H1 (cell line): ENCODE data around the gene ZNF516. TPM values are rescaled to one million over a fixed set of nuclear protein-coding genes. Genes with fewer than 3 reads are reported as not detected.

Experiments used
- CTCF ChIA-PET: fragments of 300-600 bp; sonication (Branson Sonifier 250); formaldehyde crosslinking; loops from one replicate; lab custom pipeline; 2021; ENCODE audit not compliant: partially characterized antibody; lab: Charles Lee
- POLR2A ChIA-PET: fragments of 300-600 bp; sonication (Branson Sonifier 250); formaldehyde crosslinking; loops from one replicate; lab custom pipeline; 2021; ENCODE audit warnings: inconsistent platforms; ENCODE audit not compliant: partially characterized antibody; lab: Charles Lee
- DNase-seq, 2 experiments: peaks; one replicate each; pipeline versions ENCODE4 v3.0.0 to v3.0.0-alpha.2; 2010 to 2022; ENCODE audit warnings: low spot score in 2 of 2, low read depth in 1 of 2, mixed read lengths in 1 of 2
- FAIRE-seq: peaks from 2 replicates; lab custom pipeline; 2011; peaks lifted over from hg19 to GRCh38; lab: Jason Lieb, UNC
- H2AFZ ChIP-seq: 2 replicates; pipeline ENCODE4 v1.8.1; 2012; ENCODE audit warnings: low read length, inconsistent platforms
- H2AK5ac ChIP-seq: 2 replicates; pipeline ENCODE4 v1.6.1; 2013; ENCODE audit warnings: low read depth, low read length
- H2BK120ac ChIP-seq: replicated peaks from 2 replicates; pipeline ENCODE3; 2013; ENCODE audit warnings: low read depth, low read length, inconsistent platforms
- H2BK12ac ChIP-seq: 2 replicates; pipeline ENCODE4 v1.6.1; 2013; ENCODE audit warnings: low read depth, low read length
- H2BK15ac ChIP-seq: 2 replicates; pipeline ENCODE4 v1.6.1; 2013; ENCODE audit warnings: low read length
- H2BK20ac ChIP-seq: 2 replicates; pipeline ENCODE4 v1.6.1; 2013; ENCODE audit warnings: low read length
- H2BK5ac ChIP-seq: 2 replicates; pipeline ENCODE4 v1.6.1; 2013; ENCODE audit warnings: low read depth, low read length
- H3K14ac ChIP-seq: 2 replicates; pipeline ENCODE4 v1.6.1; 2013; ENCODE audit warnings: inconsistent platforms; ENCODE audit not compliant: insufficient read length
- H3K18ac ChIP-seq: 2 replicates; pipeline ENCODE4 v1.6.1; 2013; ENCODE audit warnings: low read length; ENCODE audit errors: extremely low read depth
- H3K23ac ChIP-seq: 2 replicates; pipeline ENCODE4 v1.6.1; 2013; ENCODE audit warnings: inconsistent platforms; ENCODE audit not compliant: insufficient read length
- H3K23me2 ChIP-seq: 2 replicates; pipeline ENCODE4 v1.6.1; 2013; ENCODE audit warnings: low read depth, low read length
- H3K27ac ChIP-seq: 2 replicates; pipeline ENCODE4 v1.6.1; 2011; ENCODE audit warnings: low read depth, low read length, inconsistent platforms
- H3K27me3 ChIP-seq, 4 experiments: replicated peaks in 1 of 4; 1 replicate in 1 of 4; 2 replicates in 3 of 4; pipeline versions ENCODE4 v1.6.1 to v1.8.1; 2011 to 2013; ENCODE audit warnings: low read length in 3 of 4, mild to moderate bottlenecking in 3 of 4, inconsistent platforms in 2 of 4, mixed read lengths in 2 of 4, moderate library complexity in 1 of 4; ENCODE audit not compliant: control insufficient read depth in 3 of 4, insufficient read depth in 3 of 4; ENCODE audit errors: extremely low read depth in 1 of 4
- H3K36me3 ChIP-seq, 4 experiments: 2 replicates each; pipeline versions ENCODE4 v1.6.1 to v1.8.1; 2011 to 2013; ENCODE audit warnings: mild to moderate bottlenecking in 4 of 4, low read length in 3 of 4, moderate library complexity in 2 of 4, control low read depth in 1 of 4, inconsistent platforms in 1 of 4; ENCODE audit not compliant: insufficient read depth in 4 of 4, control insufficient read depth in 2 of 4
- H3K4ac ChIP-seq: replicated peaks from 2 replicates; pipeline ENCODE3; 2013; ENCODE audit warnings: low read length, low read depth, mixed read lengths, inconsistent platforms; ENCODE audit not compliant: insufficient read length
- H3K4me1 ChIP-seq, 4 experiments: replicated peaks in 1 of 4; 1 replicate in 1 of 4; 2 replicates in 3 of 4; pipeline versions ENCODE4 v1.6.1 to v1.8.1; 2011 to 2013; ENCODE audit warnings: low read length in 3 of 4, inconsistent platforms in 2 of 4, mixed read lengths in 1 of 4; ENCODE audit not compliant: insufficient read depth in 4 of 4, control insufficient read depth in 3 of 4
- H3K4me2 ChIP-seq, 2 experiments: 2 replicates each; pipeline versions ENCODE4 v1.6.1 to v1.8.1; 2011 to 2013; ENCODE audit warnings: low read depth in 2 of 2, low read length in 2 of 2, control low read depth in 1 of 2, inconsistent platforms in 1 of 2, mild to moderate bottlenecking in 1 of 2; ENCODE audit not compliant: insufficient read depth in 1 of 2
- H3K4me3 ChIP-seq, 4 experiments: fragments of 200-600, 300-600 bp in 1 of 4; sonication (generic), shearing (Covaris generic), sonication (Bioruptor Twin) in 1 of 4; 2 replicates each; pipeline versions ENCODE4 v1.5.1 to v1.8.1; 2011 to 2016; ENCODE audit warnings: low read length in 4 of 4, low read depth in 3 of 4, control low read depth in 2 of 4, inconsistent platforms in 2 of 4, mild to moderate bottlenecking in 2 of 4, mixed read lengths in 1 of 4, moderate library complexity in 1 of 4; ENCODE audit not compliant: insufficient read depth in 2 of 4; ENCODE audit errors: extremely low read depth in 1 of 4
- H3K56ac ChIP-seq: replicated peaks from 2 replicates; pipeline ENCODE3; 2013; ENCODE audit warnings: low read depth, mild to moderate bottlenecking, mixed read lengths, low read length, inconsistent platforms; ENCODE audit not compliant: insufficient read length
- H3K79me1 ChIP-seq: 2 replicates; pipeline ENCODE4 v1.6.1; 2013; ENCODE audit warnings: low read depth, low read length, control low read depth
- H3K79me2 ChIP-seq, 2 experiments: 2 replicates each; pipeline versions ENCODE4 v1.6.1 to v1.8.1; 2012 to 2013; ENCODE audit warnings: low read length in 2 of 2, mild to moderate bottlenecking in 2 of 2, inconsistent platforms in 1 of 2; ENCODE audit not compliant: insufficient read depth in 2 of 2, control insufficient read depth in 1 of 2
- H3K9ac ChIP-seq, 4 experiments: replicated peaks in 1 of 4; 1 replicate in 1 of 4; 2 replicates in 3 of 4; pipeline versions ENCODE4 v1.6.1 to v1.8.1; 2011 to 2013; ENCODE audit warnings: low read depth in 3 of 4, low read length in 3 of 4, control low read depth in 2 of 4, mild to moderate bottlenecking in 2 of 4, moderate library complexity in 2 of 4, inconsistent platforms in 1 of 4; ENCODE audit errors: extremely low read depth in 1 of 4
- H3K9me3 ChIP-seq, 2 experiments: 2 replicates each; pipeline versions ENCODE4 v1.6.1 to v1.8.1; 2012 to 2013; ENCODE audit warnings: mild to moderate bottlenecking in 2 of 2, moderate library complexity in 2 of 2, control low read depth in 1 of 2, inconsistent platforms in 1 of 2, low read depth in 1 of 2, low read length in 1 of 2, mixed read lengths in 1 of 2; ENCODE audit not compliant: insufficient read depth in 2 of 2
- H4K20me1 ChIP-seq, 2 experiments: replicated peaks in 1 of 2; 2 replicates each; pipeline versions ENCODE3 to v1.8.1; 2011 to 2013; ENCODE audit warnings: inconsistent platforms in 2 of 2, low read length in 2 of 2, mild to moderate bottlenecking in 1 of 2; ENCODE audit not compliant: insufficient read depth in 2 of 2, control insufficient read depth in 1 of 2
- H4K5ac ChIP-seq: 2 replicates; pipeline ENCODE4 v1.6.1; 2013; ENCODE audit warnings: low read length, low read depth, mixed read lengths, inconsistent platforms; ENCODE audit not compliant: insufficient read length
- H4K8ac ChIP-seq: 2 replicates; pipeline ENCODE4 v1.8.0; 2013; ENCODE audit warnings: mild to moderate bottlenecking, moderate library complexity, low read length, inconsistent platforms; ENCODE audit not compliant: insufficient read depth; ENCODE audit errors: extremely low read depth
- H4K91ac ChIP-seq: replicated peaks from 2 replicates; pipeline ENCODE3; 2013; ENCODE audit warnings: low read length, mixed read lengths, inconsistent platforms; ENCODE audit not compliant: insufficient read length
- CBX8 ChIP-seq: fragments of 300-800, 300-1000 bp; sonication (generic); IDR thresholded peaks from 2 replicates; pipeline ENCODE4 v1.7.1; 2016; ENCODE audit warnings: low read depth, low read length, borderline replicate concordance
- CEBPB ChIP-seq: IDR thresholded peaks from 2 replicates; pipeline ENCODE4 v1.6.1; 2012; ENCODE audit warnings: low read depth, low read length
- EZH2 ChIP-seq: fragments of 200-600 bp; sonication (generic); IDR thresholded peaks from 2 replicates; pipeline ENCODE4 v1.7.1; 2012; ENCODE audit warnings: low read depth, mild to moderate bottlenecking, moderate library complexity, low read length, inconsistent platforms; ENCODE audit not compliant: severe bottlenecking
- FOSL1 ChIP-seq: IDR thresholded peaks from 2 replicates; pipeline ENCODE4 v1.6.1; 2011; ENCODE audit warnings: mild to moderate bottlenecking, low read depth, low read length, moderate library complexity; ENCODE audit not compliant: insufficient read depth
- JUN ChIP-seq: IDR thresholded peaks from 2 replicates; pipeline ENCODE4 v1.6.1; 2011; ENCODE audit warnings: low read depth, mild to moderate bottlenecking, improper control_type of control experiment, low read length
- KDM4A ChIP-seq: IDR thresholded peaks from one replicate; pipeline ENCODE4 v1.7.1; 2012; ENCODE audit warnings: low read depth, mild to moderate bottlenecking, moderate library complexity, low read length, inconsistent platforms; ENCODE audit not compliant: severe bottlenecking
- POLR2A ChIP-seq, 2 experiments: IDR thresholded peaks; 1 replicate in 1 of 2; 2 replicates in 1 of 2; pipeline ENCODE4 v1.6.1; 2011; ENCODE audit warnings: low read depth in 2 of 2, low read length in 2 of 2, mild to moderate bottlenecking in 2 of 2; ENCODE audit errors: control extremely low read depth in 1 of 2
- RAD21 ChIP-seq, 2 experiments: IDR thresholded peaks in 1 of 2; conservative IDR thresholded peaks in 1 of 2; 2 replicates each; pipeline ENCODE4 v1.6.1; 2011; ENCODE audit warnings: low read depth in 2 of 2, low read length in 2 of 2, improper control_type of control experiment in 1 of 2, inconsistent platforms in 1 of 2, mild to moderate bottlenecking in 1 of 2, moderate library complexity in 1 of 2
- RFX5 ChIP-seq: IDR thresholded peaks from 2 replicates; pipeline ENCODE4 v1.6.1; 2011; ENCODE audit warnings: low read depth, low read length, improper control_type of control experiment, borderline replicate concordance
- RNF2 ChIP-seq: fragments of 200-900, 300-1000 bp; sonication (generic); IDR thresholded peaks from 2 replicates; pipeline ENCODE4 v1.7.1; 2016; ENCODE audit warnings: borderline replicate concordance, low read depth, mild to moderate bottlenecking, antibody characterized with exemption, low read length; ENCODE audit not compliant: poor library complexity, severe bottlenecking; ENCODE audit errors: missing control alignments
- SP1 ChIP-seq: IDR thresholded peaks from 2 replicates; pipeline ENCODE4 v1.6.1; 2011; ENCODE audit warnings: low read depth, low read length
- TCF12 ChIP-seq: IDR thresholded peaks from 2 replicates; pipeline ENCODE4 v1.6.1; 2011; ENCODE audit warnings: low read depth, mild to moderate bottlenecking, low read length
- WGBS, 2 experiments: shearing (Covaris generic) in 1 of 2; methylation state at CpG; one replicate each; pipeline versions ENCODE4 v1.1.6 to v1.1.7; 2013 to 2015; ENCODE audit warnings: low lambda C conversion rate in 2 of 2, mixed read lengths in 2 of 2, inconsistent platforms in 1 of 2, low coverage in 1 of 2, missing lambda C conversion rate in 1 of 2; ENCODE audit not compliant: insufficient replicate concordance in 2 of 2, insufficient coverage in 1 of 2, insufficient read length in 1 of 2; ENCODE audit errors: extremely low coverage in 1 of 2, missing lambda C conversion rate in 1 of 2; 5-methylcytosine and 5-hydroxymethylcytosine counted together
- polyA plus RNA-seq, 7 experiments: library from polyadenylated mRNA; depleted of rRNA in 3 of 7; stranded (reverse) in 5 of 7; unstranded in 2 of 7; fragments of >200 nt in 5 of 7; fragments of 200-250 nt in 2 of 7; gene quantifications; 1 replicate in 5 of 7; 2 replicates in 1 of 7; 4 replicates in 1 of 7; pipeline versions ENCODE4 v1.2.1 to v1.2.3, GENCODE V29; 2011 to 2013; ENCODE audit warnings: missing spikeins in 2 of 7, mixed read lengths in 2 of 7
- total RNA-seq: library from RNA; stranded (reverse); fragmentation: NEBNext Ultra II Directional; extraction: Animal tissue kit (Norgen Biotek cat#: 25700); gene quantifications from 2 replicates; pipeline ENCODE4 v1.2.1, GENCODE V29; 2021

ZNF516 gene
- total and polyA plus RNA-seq, 2 of the 8 experiments (the other 6 are each of a cell fraction or from before 2014, with no cell fraction given), result 7.3 to 17.0 TPM

DNA sequence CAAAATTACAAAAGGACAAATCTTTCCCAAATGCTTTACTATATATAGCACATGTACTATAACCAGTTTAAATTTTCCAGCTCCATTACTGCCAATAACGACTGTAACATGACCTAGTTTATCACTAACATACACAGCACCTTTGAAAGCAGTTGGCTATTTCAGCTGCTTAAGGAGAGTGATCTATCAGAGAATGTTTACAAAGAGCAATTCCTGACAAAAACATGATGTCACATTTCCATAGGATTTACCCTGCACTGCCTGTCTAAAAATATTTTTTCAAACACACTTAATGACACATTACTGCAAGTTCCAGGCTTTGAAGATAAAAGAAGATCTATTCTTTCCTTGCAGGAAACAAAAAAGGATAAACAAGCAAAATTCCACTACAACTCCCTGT is 40.6 kb downstream of the ZNF516 start:
- Histone ChIP-seq H2BK120ac (no peak overlapping the region), H2BK12ac (no peak overlapping the region), H3K4ac (no peak overlapping the region), H3K14ac (no peak overlapping the region), H3K18ac (no peak overlapping the region), H3K56ac (no peak overlapping the region), H3K79me1 (peaks cover 3% of the 10 kb centered on the region; the same call in 1 of the 2 replicates), H3K27ac (no peak overlapping the region), H3K79me2 (peaks cover 0 to 14% of the 10 kb centered on the region in 2 experiments; a peak in 1 of 4 replicates), H3K4me3 (no peak overlapping the region), H4K5ac (no peak overlapping the region), H3K23me2 (peaks cover 13% of the 10 kb centered on the region), H3K23ac (no peak overlapping the region), H4K8ac (no peak overlapping the region), H4K20me1 (peaks cover 0 to 15% of the 10 kb centered on the region in 2 experiments), H3K9ac (no peak overlapping the region), H3K4me1 (peaks cover 8 to 20% (median 17%) of the 10 kb centered on the region in 4 experiments), H2BK20ac (no peak overlapping the region), H3K27me3 (peaks cover 0 to 22% (median 15%) of the 10 kb centered on the region in 4 experiments; a peak in 5 of 7 replicates), H2BK15ac (no peak overlapping the region), H2AK5ac (no peak overlapping the region), H2BK5ac (no peak overlapping the region), H3K36me3 (peaks cover 0 to 5% (median under 1%) of the 10 kb centered on the region in 4 experiments; a peak in 1 of 8 replicates), H2AFZ (no peak overlapping the region), H3K4me2 (no peak overlapping the region), H4K91ac (no peak overlapping the region), H3K9me3 (no peaks in the 10 kb centered on the region)
- CTCF ChIA-PET, result interaction anchor here (0.9 to 2.2 kb wide), 4 partner anchors 9 to 28 kb away, joined by 3 to 9 read pairs (median 4); no protein-coding TSS in a partner anchor
- FAIRE-seq, result no peak
- no peak for TF ChIP-seq JUN
- no peak for TF ChIP-seq EZH2
- no peak for TF ChIP-seq SP1
- no peak for TF ChIP-seq FOSL1
- no peak for TF ChIP-seq RAD21 (IDR thresholded peaks at IDR 0.05 in 1 of 2, conservative IDR thresholded peaks at IDR 0.05 in 1 of 2; ENCODE audit: low read depth in 2 of 2, low read length in 2 of 2)
- TF ChIP-seq RFX5, result no peak
- TF ChIP-seq KDM4A, result no peak
- TF ChIP-seq TCF12, result no peak
- no peak for TF ChIP-seq CBX8
- no peak for TF ChIP-seq POLR2A (IDR thresholded peaks at IDR 0.05; ENCODE audit: control extremely low read depth in 1 of 2, low read depth in 2 of 2, low read length in 2 of 2)
- no peak for TF ChIP-seq RNF2
- no peak for TF ChIP-seq CEBPB
- POLR2A ChIA-PET, result no interaction called here
- no peak for DNase-seq
- 89% methylated on average over 1 of the region's 1 CpG; no CpG with 5 or more reads in 1 of the 2 experiments for WGBS, 2 experiments
